Measurements from ENCODE around the gene MAPKBP1.

- no peak for TF ChIP-seq POLR2A (IDR thresholded peaks at IDR 0.05)
- no peak for TF ChIP-seq CTCF (IDR thresholded peaks at IDR 0.05)
These were observed 74.3 kb downstream of the MAPKBP1 start for GRCh38 chr15:41848631-41849030.
